Suppressor macrophage treated with lipopolysaccharide for 4 hours (primary cell): ENCODE measurements around the gene PTPRM.

ENCODE experiments used
- DNase-seq: peaks from one replicate; pipeline ENCODE4 v3.0.0-alpha.2; 2020

Gene PTPRM

GRCh38 chr18:8142932-8143331 is 575.8 kb downstream of the PTPRM start:
- DNase-seq, result no peak

DNA sequence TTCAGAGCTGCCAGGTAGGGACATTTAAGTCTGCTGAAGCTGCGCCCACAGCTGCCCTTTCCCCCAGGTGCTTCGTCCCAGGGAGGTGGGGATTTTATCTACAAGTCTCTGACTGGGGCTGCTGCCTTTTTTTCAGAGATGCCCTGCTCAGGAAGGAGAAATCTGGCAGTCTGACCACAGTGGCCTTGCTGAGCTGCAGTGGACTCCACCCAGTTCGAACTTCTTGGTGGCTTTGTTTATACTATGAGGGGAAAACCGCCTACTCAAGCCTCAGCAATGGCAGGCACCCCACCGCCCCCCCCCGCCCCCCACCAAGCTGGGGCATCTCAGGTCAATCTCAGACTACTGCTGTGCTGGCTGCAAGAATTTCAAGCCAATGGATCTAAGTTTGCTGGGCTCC is 584.1 kb downstream of the PTPRM start:
- DNase-seq, result no peak

GRCh38 chr18:8153887-8154583 is 586.9 kb downstream of the PTPRM start:
- DNase-seq, result no peak

GRCh38 chr18:8162802-8163201 is 595.7 kb downstream of the PTPRM start:
- DNase-seq, result no peak

GRCh38 chr18:8163286-8163959 is 596.3 kb downstream of the PTPRM start:
- DNase-seq, result no peak

- no peak for DNase-seq
These were observed 598.0 kb downstream of the PTPRM start for GRCh38 chr18:8165095-8165494.

- no peak for DNase-seq
These were observed 599.9 kb downstream of the PTPRM start for GRCh38 chr18:8167026-8167425.

DNA sequence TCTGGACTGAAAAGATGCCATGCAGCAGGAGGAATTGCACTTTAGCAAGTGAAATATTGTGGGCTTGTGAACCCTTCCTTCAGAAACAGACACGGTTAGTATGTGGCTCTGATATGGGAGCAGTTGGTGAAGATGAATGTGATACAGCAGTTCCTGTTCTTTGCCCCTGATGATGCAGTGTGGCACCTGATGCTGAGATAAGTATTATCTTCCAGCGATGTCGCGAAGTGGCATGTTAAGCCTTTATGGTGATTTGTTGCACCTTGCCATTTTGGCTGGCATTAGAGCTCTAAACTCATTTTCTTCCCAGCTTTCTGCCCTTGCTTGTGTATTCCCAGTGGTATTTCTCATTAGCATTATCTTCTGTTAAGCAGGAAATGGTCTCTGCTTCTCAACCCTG is 600.6 kb downstream of the PTPRM start:
- DNase-seq, result no peak

DNA sequence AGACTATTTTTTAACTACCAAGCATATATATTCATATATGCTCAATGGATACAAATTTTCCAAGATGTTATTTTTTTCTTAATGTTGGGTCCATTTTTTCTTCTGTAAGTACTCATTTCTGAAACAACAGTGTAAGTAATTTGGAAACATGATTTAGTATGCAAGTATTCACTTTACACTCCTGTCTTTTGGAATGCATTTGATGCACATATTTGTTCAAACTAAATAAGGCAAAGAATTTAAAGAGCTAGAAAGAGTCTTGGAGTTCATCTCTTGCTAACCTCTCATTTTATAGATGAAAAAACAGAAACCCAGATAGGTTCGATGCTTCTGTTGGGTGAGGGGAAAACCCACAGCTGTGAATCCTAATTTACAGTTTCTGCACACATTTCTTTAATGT is 602.6 kb downstream of the PTPRM start:
- no peak for DNase-seq

- no peak for DNase-seq
These were observed 607.7 kb downstream of the PTPRM start for GRCh38 chr18:8174771-8175170.

GRCh38 chr18:8175501-8176061 is 608.5 kb downstream of the PTPRM start:
- DNase-seq, result no peak

DNA sequence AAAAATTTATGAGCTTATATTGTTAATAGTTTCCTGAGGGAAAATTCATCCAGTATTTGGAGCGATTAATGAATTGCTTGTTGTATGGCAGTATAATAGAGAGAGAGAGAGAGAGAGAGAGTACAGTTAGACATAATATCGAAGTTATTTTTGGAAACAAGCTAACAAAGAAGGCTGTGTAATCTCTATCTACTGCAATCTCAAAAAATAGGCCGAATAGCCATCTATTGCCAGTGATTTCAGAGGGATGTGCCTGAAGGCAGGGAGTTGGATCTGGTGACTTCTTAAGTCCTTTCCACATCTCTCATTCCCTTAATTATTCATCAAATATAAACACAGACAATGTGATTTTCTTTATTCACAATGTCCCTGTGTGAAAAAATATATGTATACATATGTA is 609.0 kb downstream of the PTPRM start:
- no peak for DNase-seq

DNA sequence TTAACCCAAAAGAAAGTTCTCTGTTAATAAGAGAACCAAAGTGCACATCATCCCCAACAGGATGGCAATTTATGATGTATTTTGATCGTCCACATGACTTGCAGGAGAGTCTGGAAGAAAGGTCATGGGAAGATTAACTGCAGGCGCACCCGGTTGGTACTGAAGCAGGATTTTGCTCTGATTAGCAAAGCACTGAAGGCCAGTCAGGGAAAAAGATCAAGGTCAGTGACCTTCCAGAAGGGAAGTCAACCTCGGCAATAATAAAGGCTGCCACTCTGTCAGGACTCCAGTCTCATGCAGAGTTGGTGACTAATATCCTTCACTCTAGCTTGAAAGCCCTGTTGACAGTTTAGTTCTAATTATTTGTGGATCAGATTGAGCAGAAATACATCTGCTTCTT is 609.4 kb downstream of the PTPRM start:
- DNase-seq, result no peak

- DNase-seq, result no peak
These were observed 610.4 kb downstream of the PTPRM start for GRCh38 chr18:8177330-8178016.

GRCh38 chr18:8186413-8186812 is 619.3 kb downstream of the PTPRM start:
- no peak for DNase-seq

DNA sequence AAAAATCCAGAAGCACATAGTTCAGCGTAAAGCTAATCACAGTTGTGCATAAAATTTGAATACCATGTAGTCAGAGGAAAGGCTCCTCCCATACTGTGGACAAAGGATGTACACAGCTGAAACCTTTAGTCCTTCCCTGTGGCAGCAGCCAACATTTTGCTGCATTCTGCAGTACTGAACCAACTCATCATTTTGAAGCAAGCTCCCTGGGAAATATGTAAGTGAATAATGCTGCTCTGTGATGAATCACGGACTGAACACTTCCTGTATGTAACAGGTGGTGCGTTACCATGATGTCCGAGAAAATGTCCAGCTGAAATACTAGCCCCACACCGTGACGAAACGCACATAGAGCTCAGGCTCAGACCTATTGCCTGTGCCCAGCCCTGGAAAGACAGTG is 621.1 kb downstream of the PTPRM start:
- no peak for DNase-seq

DNA sequence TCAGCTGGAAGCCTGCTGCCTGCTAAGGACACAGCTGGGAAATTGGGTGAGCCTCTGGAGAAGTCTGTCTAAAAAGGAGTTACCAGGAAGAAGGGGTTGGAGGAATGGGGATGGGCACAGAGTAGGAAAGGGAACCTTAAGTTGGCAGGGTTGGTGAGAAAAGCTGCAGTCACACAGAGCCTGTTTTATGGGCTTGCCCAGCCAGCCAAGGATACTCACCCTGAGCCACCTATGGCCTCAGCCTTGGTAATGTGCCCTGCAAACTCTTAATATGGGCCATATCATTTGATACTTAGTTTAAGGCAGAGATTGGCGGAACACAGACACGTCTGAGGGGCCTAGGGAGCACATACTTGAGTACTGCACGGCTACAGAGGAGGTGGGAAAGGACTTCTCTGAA is 623.9 kb downstream of the PTPRM start:
- no peak for DNase-seq

DNA sequence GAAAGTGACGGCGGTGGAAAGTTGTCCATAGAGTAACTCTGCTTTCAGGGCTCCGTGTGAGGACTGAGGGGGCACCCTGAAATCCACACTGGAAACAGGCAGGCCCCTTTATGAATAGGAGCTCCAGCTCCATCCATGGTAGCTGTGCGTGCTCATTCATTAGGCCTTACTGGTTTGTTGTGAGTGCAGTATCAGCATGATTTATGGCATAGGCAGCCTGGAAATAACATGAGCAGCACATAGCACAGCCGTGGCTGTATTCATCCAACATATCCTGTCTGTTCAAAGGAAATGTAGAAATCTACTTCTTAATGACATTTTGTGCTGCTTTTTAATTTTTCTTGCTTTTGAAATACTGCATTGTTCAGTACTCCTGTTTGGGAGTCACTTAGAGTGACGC is 627.3 kb downstream of the PTPRM start:
- no peak for DNase-seq

DNA sequence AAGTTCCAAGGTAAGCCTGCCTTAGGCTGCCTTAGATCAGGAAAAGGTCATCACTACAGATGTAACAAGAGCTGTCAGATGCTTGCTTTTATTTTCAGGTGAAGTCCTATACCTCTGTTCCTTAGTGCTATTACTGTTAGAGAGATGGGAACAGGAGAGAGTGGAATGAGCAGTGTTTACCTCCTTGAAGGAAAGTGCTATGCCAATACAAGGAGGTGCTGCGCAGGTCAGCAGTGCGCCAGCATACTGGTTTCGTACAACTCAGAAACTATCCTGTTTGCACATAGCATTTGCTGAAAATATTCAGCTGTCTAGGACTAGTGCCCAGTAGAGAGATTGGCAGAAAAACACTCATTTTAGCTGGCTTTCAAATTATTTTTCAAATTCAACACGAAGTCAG is 629.1 kb downstream of the PTPRM start:
- no peak for DNase-seq

- DNase-seq, result no peak
These were observed 630.4 kb downstream of the PTPRM start for GRCh38 chr18:8197499-8197898.

DNA sequence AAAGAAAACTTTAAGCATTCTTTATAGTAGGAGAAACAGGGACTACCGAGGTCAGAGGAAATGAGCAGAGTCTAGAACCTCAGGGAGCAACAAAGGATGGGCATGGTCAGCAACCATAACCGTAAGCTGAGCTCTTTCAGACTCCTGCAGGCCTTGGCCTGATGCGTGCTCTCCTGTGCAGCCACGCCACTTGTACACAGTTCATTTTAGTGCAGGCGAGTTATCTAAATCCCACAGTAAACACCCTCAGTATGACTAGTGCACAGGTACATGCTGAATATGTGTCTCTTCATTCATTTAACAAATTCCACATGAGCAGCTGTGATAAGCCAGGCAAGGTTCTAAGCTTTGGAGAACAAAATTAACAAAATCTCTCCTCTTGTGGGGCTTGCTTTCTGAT is 640.9 kb downstream of the PTPRM start:
- DNase-seq, result no peak

- DNase-seq, result no peak
These were observed 641.6 kb downstream of the PTPRM start for GRCh38 chr18:8208716-8209115.

DNA sequence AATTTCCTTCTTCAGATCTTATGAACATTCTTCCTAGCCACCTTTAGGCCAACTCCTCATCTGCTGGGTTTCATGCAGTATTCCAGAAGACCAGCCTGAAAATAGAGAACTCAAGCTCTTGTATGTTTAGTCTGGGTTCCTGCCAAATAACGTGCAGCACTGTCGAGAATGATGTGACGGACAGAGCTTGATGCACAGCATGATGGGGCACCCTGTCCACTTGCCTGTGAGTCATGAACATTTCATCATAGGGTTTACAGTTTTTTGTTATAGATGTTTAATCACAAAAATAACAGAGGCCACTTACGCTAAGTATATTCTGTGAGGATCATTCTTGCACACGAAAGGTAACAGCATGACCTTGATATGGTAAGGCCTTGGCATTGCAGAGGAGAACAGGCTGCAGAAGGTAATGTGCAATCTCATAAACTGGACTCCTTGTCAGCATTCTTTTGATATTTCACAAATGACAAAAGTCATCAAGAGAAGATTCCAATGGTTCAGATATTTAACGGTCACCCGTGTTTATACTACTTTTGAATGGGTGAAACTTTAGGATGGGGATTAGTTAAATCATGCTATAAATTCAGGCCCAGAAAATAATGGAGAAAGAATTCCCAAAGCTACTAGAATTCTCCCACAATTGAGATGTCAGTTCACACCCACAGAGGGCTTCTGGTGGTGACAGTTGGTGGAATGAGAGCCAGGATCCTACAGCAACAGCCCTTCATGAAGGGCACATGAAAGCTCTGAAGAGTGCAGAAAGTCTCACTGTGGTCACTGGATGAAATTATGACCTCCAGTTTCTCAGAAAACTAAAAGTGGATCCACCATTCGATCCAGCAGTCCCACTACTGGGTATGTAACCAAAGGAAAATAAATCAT is 646.0 kb downstream of the PTPRM start:
- no peak for DNase-seq
